Stimulated activated CD8-positive, alpha-beta memory T cell treated with anti-CD3 and anti-CD28 coated beads, Interleukin-12 subunit alpha, Interleukin-12 subunit beta, amount 100 ng/mL, for 24 hours (primary cell): ENCODE data around the gene SMCO1.
"Not testable (repeated sequence)": the region's sequence is repeated elsewhere in the genome, so short reads cannot be mapped to it uniquely, and the experiment has no call there.

Experiments
- DNase-seq: peaks from one replicate; pipeline ENCODE4 v3.0.0-alpha.2; 2020; ENCODE audit errors: extremely low read depth

SMCO1 gene

DNA sequence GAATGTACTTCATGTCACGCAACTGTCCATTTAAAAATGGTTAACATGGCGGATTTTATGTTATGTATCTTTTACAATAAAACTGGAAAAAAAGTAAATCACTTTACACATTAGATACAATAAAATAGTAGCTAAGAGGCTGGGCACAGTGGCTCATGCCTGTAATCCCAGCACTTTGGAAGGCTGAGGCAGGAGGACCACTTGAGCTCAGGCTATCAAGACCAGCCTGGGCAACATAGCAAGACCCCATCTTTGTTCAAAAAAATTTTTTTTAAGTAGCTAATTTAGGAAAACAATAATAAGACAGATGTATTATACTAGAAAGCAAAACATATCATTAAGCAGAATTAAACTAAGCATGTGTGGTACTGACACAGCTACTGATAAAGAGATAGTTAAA is 23.1 kb downstream of the SMCO1 start:
- no peak for DNase-seq

- no peak for DNase-seq
Measured at GRCh38 chr3:196489747-196490146, 25.4 kb downstream of the SMCO1 start.

- DNase-seq: no peak
Measured at GRCh38 chr3:196486263-196486662, 28.9 kb downstream of the SMCO1 start.

- DNase-seq: no peak
Measured at GRCh38 chr3:196477678-196478077, 37.5 kb downstream of the SMCO1 start.

- no peak for DNase-seq
Measured at GRCh38 chr3:196472286-196472685, 42.9 kb downstream of the SMCO1 start.

GRCh38 chr3:196471551-196471950 is 43.6 kb downstream of the SMCO1 start:
- no peak for DNase-seq

DNA sequence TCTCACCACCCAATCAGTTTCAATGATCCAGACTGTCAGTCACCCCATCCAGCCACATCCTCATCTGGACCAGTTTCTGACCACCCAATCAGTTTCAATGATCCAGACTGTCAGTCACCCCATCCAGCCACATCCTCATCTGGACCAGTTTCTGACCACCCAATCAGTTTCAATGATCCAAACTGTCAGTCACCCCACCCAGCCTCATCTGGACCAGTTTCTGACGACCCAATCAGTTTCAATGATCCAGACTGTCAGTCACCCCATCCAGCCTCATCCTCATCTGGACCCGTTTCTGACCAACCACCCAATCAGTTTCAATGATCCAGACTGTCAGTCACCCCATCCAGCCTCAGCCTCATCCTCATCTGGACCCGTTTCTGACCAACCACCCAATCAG is 45.0 kb downstream of the SMCO1 start:
- DNase-seq: not testable (repeated sequence)

DNA sequence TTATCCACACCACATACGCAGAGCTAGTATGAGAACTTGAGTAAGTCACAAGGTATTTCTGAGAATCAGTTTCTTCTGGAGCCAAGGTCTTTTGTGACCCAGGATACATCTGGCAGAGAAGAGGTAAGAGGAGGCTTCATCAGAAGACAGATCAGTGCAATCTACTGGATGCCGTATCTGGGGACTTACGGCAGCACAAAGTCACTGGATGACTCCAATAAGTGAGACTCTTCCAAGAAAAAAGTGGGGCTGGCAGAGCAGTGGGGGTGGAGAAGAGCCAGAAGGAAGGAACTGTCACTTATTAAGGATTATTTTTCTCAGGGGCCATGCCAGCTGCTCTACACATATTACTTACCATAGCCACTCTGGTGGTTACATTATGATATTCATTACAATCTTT is 51.3 kb downstream of the SMCO1 start:
- DNase-seq: no peak

DNA sequence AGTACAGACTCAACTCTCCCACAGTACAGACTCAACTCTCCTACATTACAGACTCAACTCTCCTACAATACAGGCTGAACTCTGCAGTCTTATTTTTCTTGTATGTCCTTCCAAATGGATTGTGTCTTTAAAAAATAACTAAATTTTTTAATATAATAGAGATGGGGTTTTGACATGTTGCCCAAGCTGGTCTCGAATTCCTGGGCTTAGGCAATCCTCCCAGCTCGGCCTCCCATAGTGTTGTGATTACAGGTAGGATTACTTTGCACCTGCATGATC is 51.7 kb downstream of the SMCO1 start:
- no peak for DNase-seq

- not testable (repeated sequence) for DNase-seq
Measured at GRCh38 chr3:196462680-196463477, 52.3 kb downstream of the SMCO1 start.

DNA sequence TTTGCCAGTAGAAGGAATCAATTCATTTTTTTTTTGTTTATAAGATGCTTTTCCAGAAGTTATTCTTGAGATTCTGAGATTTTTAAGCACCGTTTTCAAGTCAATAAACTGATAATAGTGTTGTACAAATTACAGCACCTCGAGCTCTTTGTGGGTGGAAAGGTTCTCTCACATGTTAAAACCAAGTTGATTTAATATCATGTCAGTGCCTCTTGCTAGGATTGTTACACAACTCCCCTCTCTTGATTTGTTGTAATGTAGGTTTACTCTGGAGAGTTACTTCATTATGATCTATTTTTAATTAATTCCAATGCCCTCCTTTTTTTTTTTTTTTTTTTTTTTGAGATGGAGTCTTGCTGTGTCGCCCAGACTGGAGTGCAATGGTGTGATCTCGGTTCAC is 57.1 kb downstream of the SMCO1 start:
- no peak for DNase-seq

GRCh38 chr3:196457470-196457869 is 57.7 kb downstream of the SMCO1 start:
- not testable (repeated sequence) for DNase-seq
